ENCODE measurements around the gene HJURP.

The HJURP gene

GRCh38 chr2:233818639-233819621 lies 35.4 kb downstream of the HJURP start:
- intact Hi-C loops (cut with micrococcal nuclease): no loop called here
- Mint-ChIP-seq H3K36me3 (ENCODE audit: low read depth) (no peaks in the 10 kb centered on the region), H3K4me1 (ENCODE audit: low read depth) (peaks cover 8% of the 10 kb centered on the region), H3K27ac (no peak overlapping the region), H3K4me3 (no peak overlapping the region), H3K27me3 (peaks cover under 1% of the 10 kb centered on the region), H3K9me3 (no peaks in the 10 kb centered on the region)

- H3K4me3 Mint-ChIP-seq: no peak overlapping the region
- peaks cover 3% of the 10 kb centered on the region for H3K4me1 Mint-ChIP-seq (ENCODE audit: low read depth)
- H3K27ac Mint-ChIP-seq: no peak overlapping the region
- H3K9me3 Mint-ChIP-seq: no peaks in the 10 kb centered on the region
- intact Hi-C loops (cut with micrococcal nuclease): no loop called here
- H3K27me3 Mint-ChIP-seq: peaks cover 3% of the 10 kb centered on the region
- no peaks in the 10 kb centered on the region for H3K36me3 Mint-ChIP-seq (ENCODE audit: low read depth)
These were observed 36.2 kb downstream of the HJURP start for GRCh38 chr2:233817995-233818638.

GRCh38 chr2:233817361-233817911 lies 36.9 kb downstream of the HJURP start:
- no peak overlapping the region for H3K4me3 Mint-ChIP-seq
- peaks cover 3% of the 10 kb centered on the region for H3K27me3 Mint-ChIP-seq
- no peak overlapping the region for H3K27ac Mint-ChIP-seq
- no peaks in the 10 kb centered on the region for H3K4me1 Mint-ChIP-seq (ENCODE audit: low read depth)
- H3K36me3 Mint-ChIP-seq (ENCODE audit: low read depth): no peaks in the 10 kb centered on the region
- no peaks in the 10 kb centered on the region for H3K9me3 Mint-ChIP-seq
- intact Hi-C loops (cut with micrococcal nuclease): no loop called here

GRCh38 chr2:233816771-233817170 lies 37.6 kb downstream of the HJURP start:
- Mint-ChIP-seq H3K36me3 (ENCODE audit: low read depth) (no peaks in the 10 kb centered on the region), H3K9me3 (no peaks in the 10 kb centered on the region), H3K27ac (no peak overlapping the region), H3K27me3 (peaks cover 3% of the 10 kb centered on the region), H3K4me3 (no peak overlapping the region), H3K4me1 (ENCODE audit: low read depth) (no peaks in the 10 kb centered on the region)
- intact Hi-C loops (cut with micrococcal nuclease): no loop called here

- intact Hi-C loops (cut with micrococcal nuclease): no loop called here
- Mint-ChIP-seq H3K27me3 (peaks cover 3% of the 10 kb centered on the region), H3K4me1 (ENCODE audit: low read depth) (no peaks in the 10 kb centered on the region), H3K36me3 (ENCODE audit: low read depth) (no peaks in the 10 kb centered on the region), H3K9me3 (no peaks in the 10 kb centered on the region), H3K27ac (no peak overlapping the region), H3K4me3 (no peak overlapping the region)
These were observed 38.0 kb downstream of the HJURP start for GRCh38 chr2:233816334-233816733.

DNA sequence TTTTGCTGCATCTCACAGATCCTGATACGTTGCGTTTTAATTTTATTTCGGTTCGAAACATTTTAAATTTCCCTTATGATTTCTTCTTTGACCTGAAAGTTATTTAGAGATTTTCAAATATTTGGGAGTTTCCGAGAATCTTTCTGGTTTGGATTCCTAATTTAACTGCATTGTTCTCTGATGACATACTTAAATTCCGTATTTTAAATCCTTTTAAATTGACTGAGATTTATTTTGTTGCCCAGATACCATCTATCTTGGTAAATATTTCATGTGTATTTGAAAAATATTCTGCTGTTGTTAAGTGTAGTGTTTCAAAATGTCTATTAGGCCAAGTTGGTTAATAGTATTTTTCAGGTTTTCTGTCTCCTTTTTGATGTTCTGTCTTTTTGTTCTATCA lies 38.5 kb downstream of the HJURP start:
- no peak overlapping the region for H3K27ac Mint-ChIP-seq
- no peaks in the 10 kb centered on the region for H3K36me3 Mint-ChIP-seq (ENCODE audit: low read depth)
- peaks cover 3% of the 10 kb centered on the region for H3K27me3 Mint-ChIP-seq
- H3K4me3 Mint-ChIP-seq: no peak overlapping the region
- H3K9me3 Mint-ChIP-seq: no peaks in the 10 kb centered on the region
- no peaks in the 10 kb centered on the region for H3K4me1 Mint-ChIP-seq (ENCODE audit: low read depth)
- intact Hi-C loops (cut with micrococcal nuclease): no loop called here

DNA sequence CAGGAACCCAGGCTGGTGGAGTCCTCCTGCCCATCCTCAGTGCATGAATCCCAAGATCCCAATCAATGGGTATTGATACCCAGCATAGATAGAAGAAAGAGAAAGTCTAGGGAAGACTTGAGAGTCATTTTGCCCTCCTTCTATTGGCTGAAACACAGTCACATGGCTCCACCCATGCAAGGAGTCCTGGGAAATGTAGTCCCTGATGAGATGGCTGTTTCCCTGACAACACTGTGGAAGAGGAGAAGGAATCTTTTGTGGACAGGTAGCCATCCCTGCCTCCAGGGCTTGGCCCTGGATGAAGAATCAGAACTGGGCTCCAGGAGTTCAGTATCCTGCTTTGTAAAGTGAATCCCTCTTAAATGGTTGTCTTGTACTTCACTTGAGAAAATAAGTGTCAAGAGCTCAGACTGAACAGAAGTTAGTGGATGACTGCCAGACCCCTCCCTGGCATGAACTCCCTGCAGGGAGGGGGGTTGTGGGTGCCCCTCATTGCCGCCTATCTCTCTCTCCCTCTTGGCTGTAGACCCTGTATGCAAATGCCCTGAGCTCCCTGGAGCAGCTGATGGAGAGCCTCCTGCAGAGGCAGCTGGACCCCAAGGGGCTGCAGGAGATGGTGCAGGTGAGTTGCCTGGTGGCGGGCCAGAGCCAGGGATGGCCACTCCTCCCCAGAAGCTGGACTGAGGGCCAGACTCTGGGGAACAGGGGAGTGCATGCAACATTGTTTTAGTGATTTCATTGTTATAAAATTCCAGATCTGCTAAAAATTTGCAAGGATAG lies 40.1 kb downstream of the HJURP start:
- no peak overlapping the region for H3K4me3 Mint-ChIP-seq
- no peaks in the 10 kb centered on the region for H3K4me1 Mint-ChIP-seq (ENCODE audit: low read depth)
- H3K27me3 Mint-ChIP-seq: peaks cover 3% of the 10 kb centered on the region
- H3K27ac Mint-ChIP-seq: no peak overlapping the region
- H3K36me3 Mint-ChIP-seq (ENCODE audit: low read depth): no peaks in the 10 kb centered on the region
- intact Hi-C loops (cut with micrococcal nuclease): no loop called here
- no peaks in the 10 kb centered on the region for H3K9me3 Mint-ChIP-seq

DNA sequence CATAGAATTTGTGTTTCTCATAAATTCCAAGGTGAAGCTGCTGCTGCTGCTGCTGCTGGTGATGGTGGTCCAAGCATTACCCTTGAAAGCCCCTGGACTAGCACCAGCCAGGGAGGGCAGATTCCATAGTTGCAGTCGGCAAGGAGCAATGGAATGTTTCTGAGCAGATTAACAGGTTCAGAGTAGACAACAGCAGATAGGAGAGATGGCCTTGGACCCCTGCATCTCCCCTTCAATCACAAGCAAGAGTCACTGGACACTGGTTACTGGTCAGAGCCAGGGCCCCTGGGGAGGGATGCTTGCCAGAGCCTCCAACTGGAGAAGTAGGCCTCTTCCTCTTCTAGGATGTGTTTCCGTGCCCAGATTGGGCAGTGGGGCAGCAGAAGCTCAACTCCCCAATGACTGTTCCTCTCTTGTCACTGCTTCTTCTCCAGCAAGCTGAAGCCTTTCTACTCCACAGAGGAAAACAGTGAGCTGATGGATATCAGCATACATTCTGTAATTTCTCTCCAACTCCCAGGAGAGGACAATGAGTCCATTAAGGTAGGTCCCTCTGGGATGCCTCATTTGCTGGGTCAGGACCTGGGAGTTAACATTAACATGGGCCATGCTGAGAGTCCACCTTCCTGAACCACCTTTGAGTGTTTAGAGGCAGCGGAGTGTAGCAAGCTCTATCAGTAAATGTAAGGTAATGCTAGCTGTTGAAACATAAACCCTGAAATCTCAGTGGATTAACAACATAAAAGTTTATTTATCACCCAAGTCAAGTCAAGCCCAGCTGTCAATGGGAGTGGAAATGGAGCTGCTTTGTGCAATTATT lies 40.9 kb downstream of the HJURP start:
- H3K27me3 Mint-ChIP-seq: peaks cover 3% of the 10 kb centered on the region
- no peaks in the 10 kb centered on the region for H3K4me1 Mint-ChIP-seq (ENCODE audit: low read depth)
- no peak overlapping the region for H3K4me3 Mint-ChIP-seq
- intact Hi-C loops (cut with micrococcal nuclease): no loop called here
- no peaks in the 10 kb centered on the region for H3K9me3 Mint-ChIP-seq
- no peaks in the 10 kb centered on the region for H3K36me3 Mint-ChIP-seq (ENCODE audit: low read depth)
- no peak overlapping the region for H3K27ac Mint-ChIP-seq

DNA sequence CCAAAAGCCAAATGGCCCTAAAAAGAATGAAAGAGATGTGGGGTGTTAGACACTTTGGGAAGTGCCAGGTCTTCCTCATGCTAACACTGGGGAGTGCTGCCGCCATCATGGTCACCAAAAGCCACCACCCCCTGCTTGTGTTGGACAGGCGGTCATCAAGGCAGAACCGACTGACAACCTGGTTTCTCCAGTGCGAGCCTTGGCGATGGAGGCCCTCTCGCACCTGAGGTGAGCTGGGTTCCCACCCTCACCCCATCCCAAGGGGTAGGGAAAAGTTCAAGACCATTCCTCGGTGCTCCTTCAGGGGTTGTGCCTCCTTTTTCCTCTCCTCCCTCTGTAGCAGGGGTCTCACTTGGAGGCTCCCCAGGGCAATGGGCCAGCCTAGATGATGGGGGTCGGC lies 42.6 kb downstream of the HJURP start:
- Mint-ChIP-seq H3K4me3 (no peak overlapping the region), H3K4me1 (ENCODE audit: low read depth) (no peaks in the 10 kb centered on the region), H3K27me3 (peaks cover 3% of the 10 kb centered on the region), H3K27ac (no peak overlapping the region), H3K36me3 (ENCODE audit: low read depth) (no peaks in the 10 kb centered on the region), H3K9me3 (no peaks in the 10 kb centered on the region)
- intact Hi-C loops (cut with micrococcal nuclease): no loop called here

- Mint-ChIP-seq H3K9me3 (no peaks in the 10 kb centered on the region), H3K36me3 (ENCODE audit: low read depth) (no peaks in the 10 kb centered on the region), H3K4me1 (ENCODE audit: low read depth) (no peaks in the 10 kb centered on the region), H3K27me3 (peaks cover 3% of the 10 kb centered on the region), H3K27ac (no peak overlapping the region), H3K4me3 (no peak overlapping the region)
- intact Hi-C loops (cut with micrococcal nuclease): no loop called here
These were observed 43.2 kb downstream of the HJURP start for GRCh38 chr2:233811087-233811486.

- intact Hi-C loops (cut with micrococcal nuclease): no loop called here
- no peak overlapping the region for H3K27ac Mint-ChIP-seq
- no peaks in the 10 kb centered on the region for H3K36me3 Mint-ChIP-seq (ENCODE audit: low read depth)
- no peaks in the 10 kb centered on the region for H3K4me1 Mint-ChIP-seq (ENCODE audit: low read depth)
- H3K27me3 Mint-ChIP-seq: peaks cover 3% of the 10 kb centered on the region
- H3K9me3 Mint-ChIP-seq: no peaks in the 10 kb centered on the region
- no peak overlapping the region for H3K4me3 Mint-ChIP-seq
These were observed 44.0 kb downstream of the HJURP start for GRCh38 chr2:233810385-233810784.

DNA sequence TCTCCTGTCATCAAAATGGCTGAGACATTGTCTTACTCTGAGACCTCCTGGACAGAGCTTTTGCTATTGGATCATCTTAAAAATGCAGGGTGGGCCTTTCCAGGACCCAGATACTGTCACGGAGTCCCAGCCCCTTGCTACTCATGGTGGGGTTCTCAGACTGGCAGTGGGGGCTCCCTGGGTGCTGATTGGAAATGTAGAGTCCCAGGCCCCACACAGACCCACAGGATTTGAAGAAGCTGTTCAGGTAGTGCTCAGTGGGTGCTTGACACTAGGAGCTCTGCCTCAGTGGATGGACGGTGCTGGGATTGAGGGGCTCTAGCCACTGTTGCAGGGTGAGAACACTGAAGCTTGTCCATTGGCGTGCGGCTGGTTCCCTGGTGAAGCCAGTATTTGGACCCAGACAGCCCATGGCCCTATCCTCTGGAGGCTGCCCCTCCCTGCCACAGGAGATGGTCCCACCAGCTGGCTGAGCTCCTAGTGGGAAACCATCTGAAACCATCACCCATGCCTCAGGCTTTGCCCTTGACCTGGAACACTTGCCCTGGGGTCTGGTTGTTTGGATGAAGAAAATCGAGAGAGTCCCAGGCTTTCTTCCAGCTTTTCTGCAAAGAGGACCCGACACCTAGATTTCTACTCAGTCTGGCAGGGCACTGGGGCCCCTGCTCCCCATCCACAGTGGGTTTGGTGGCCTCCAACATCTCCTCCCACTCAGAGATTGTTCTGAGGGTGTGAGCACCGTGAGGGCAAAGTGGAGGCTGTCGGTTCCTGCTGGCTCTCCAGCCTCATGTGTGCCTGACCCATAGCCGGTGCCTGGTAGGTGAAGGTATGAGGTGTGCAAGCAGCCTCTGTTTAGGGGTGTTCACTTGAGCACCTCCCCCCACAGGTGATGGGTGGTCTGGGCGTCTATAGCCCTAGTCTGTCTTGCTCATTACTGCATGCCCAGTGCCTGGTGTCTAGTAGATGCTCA lies 46.1 kb downstream of the HJURP start:
- no peak overlapping the region for H3K4me3 Mint-ChIP-seq
- no peaks in the 10 kb centered on the region for H3K9me3 Mint-ChIP-seq
- peaks cover 3% of the 10 kb centered on the region for H3K27me3 Mint-ChIP-seq
- H3K27ac Mint-ChIP-seq: no peak overlapping the region
- H3K36me3 Mint-ChIP-seq (ENCODE audit: low read depth): no peaks in the 10 kb centered on the region
- intact Hi-C loops (cut with micrococcal nuclease): no loop called here
- no peaks in the 10 kb centered on the region for H3K4me1 Mint-ChIP-seq (ENCODE audit: low read depth)

All from dendritic cell treated with granulocyte-macrophage colony-stimulating factor and Interleukin-4, amounts not matched to agents 40 ng/mL and 50 ng/mL, for 4 days (primary cell).